DLD1 (cell line): ENCODE data around the gene ZFP36L1.

ENCODE experiments used
- in situ Hi-C: cut with HindIII; loops from 2 replicates; pipeline ENCODE4 v1.10.0; 2017; ENCODE audit warnings: low sequenced_read_pairs

Gene ZFP36L1

GRCh38 chr14:68798621-68799020 is 5.8 kb upstream of the ZFP36L1 start:
- in situ Hi-C loops: no loop called here

GRCh38 chr14:68797121-68797670 is 4.3 kb upstream of the ZFP36L1 start:
- in situ Hi-C loops: no loop called here

GRCh38 chr14:68796418-68797101 is 3.7 kb upstream of the ZFP36L1 start:
- in situ Hi-C loops: no loop called here

- in situ Hi-C loops: no loop called here
These were observed 2.9 kb upstream of the ZFP36L1 start for GRCh38 chr14:68795597-68796417.

GRCh38 chr14:68794851-68795596 is 2.2 kb upstream of the ZFP36L1 start:
- in situ Hi-C loops: no loop called here

GRCh38 chr14:68794130-68794850 is 1.4 kb upstream of the ZFP36L1 start:
- in situ Hi-C loops: no loop called here

GRCh38 chr14:68793734-68794129 is 865 bp upstream of the ZFP36L1 start:
- in situ Hi-C loops: no loop called here

- in situ Hi-C loops: no loop called here
These were observed 239 bp downstream of the ZFP36L1 start for GRCh38 chr14:68792678-68792978.

GRCh38 chr14:68791902-68792677 is 777 bp downstream of the ZFP36L1 start:
- in situ Hi-C loops: no loop called here

GRCh38 chr14:68791078-68791901 is 1.6 kb downstream of the ZFP36L1 start:
- in situ Hi-C loops: no loop called here

- in situ Hi-C loops: no loop called here
These were observed 2.2 kb downstream of the ZFP36L1 start for GRCh38 chr14:68790644-68791077.

GRCh38 chr14:68789821-68790643 is 2.8 kb downstream of the ZFP36L1 start:
- in situ Hi-C loops: no loop called here

GRCh38 chr14:68788996-68789820 is 3.7 kb downstream of the ZFP36L1 start:
- in situ Hi-C loops: no loop called here

GRCh38 chr14:68788275-68788995 is 4.4 kb downstream of the ZFP36L1 start:
- in situ Hi-C loops: no loop called here

GRCh38 chr14:68787092-68787992 is 5.5 kb downstream of the ZFP36L1 start:
- in situ Hi-C loops: no loop called here
